Esophagus muscularis mucosa (tissue), 4 donors: ENCODE measurements around the gene GATM.

Experiments
- EP300 ChIP-seq: sonication (generic); formaldehyde crosslinking; IDR thresholded peaks from one replicate; pipeline ENCODE4 v1.6.1; 2017; ENCODE audit warnings: antibody characterized with exemption
- POLR2A ChIP-seq: fragments of 450-650 bp; IDR thresholded peaks from one replicate; pipeline ENCODE4 v1.6.1; 2017; ENCODE audit warnings: antibody characterized with exemption, moderate library complexity, mild to moderate bottlenecking, low read depth
- POLR2AphosphoS5 ChIP-seq, 2 donors: sonication (generic); formaldehyde crosslinking; IDR thresholded peaks; one replicate each; pipeline ENCODE4 v1.6.1; 2017; ENCODE audit warnings: antibody characterized with exemption in 2 of 2
- TF ChIP-seq, protein P1 (sequence below), 3 experiments: fragments of 200-600 bp in 2 of 3; fragments of 450-650 bp in 1 of 3; sonication (generic) in 2 of 3; IDR thresholded peaks; one replicate each; pipeline ENCODE4 v1.5.1; 2017 to 2019; ENCODE audit warnings: antibody characterized with exemption in 3 of 3, mild to moderate bottlenecking in 2 of 3, moderate library complexity in 1 of 3

DNA sequence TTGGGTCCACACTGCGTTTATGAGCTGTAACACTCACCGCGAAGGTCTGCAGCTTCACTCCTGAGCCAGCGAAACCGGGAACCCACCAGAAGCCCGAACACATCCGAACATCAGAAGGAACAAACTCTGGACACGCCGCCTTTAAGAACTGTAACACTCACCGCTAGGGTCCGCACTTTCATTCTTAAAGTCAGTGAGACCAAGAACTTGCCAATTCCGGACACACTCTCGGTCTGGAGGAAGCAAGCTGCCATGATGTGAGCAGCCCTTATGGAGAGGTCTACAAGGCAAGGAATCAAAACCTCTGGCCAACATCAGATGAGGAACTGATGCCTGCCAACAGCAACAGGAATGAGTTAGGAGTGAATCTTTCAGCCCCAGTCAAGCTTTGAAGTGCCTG, 63.4 kb downstream of the GATM start:
- TF ChIP-seq, protein P1, sequence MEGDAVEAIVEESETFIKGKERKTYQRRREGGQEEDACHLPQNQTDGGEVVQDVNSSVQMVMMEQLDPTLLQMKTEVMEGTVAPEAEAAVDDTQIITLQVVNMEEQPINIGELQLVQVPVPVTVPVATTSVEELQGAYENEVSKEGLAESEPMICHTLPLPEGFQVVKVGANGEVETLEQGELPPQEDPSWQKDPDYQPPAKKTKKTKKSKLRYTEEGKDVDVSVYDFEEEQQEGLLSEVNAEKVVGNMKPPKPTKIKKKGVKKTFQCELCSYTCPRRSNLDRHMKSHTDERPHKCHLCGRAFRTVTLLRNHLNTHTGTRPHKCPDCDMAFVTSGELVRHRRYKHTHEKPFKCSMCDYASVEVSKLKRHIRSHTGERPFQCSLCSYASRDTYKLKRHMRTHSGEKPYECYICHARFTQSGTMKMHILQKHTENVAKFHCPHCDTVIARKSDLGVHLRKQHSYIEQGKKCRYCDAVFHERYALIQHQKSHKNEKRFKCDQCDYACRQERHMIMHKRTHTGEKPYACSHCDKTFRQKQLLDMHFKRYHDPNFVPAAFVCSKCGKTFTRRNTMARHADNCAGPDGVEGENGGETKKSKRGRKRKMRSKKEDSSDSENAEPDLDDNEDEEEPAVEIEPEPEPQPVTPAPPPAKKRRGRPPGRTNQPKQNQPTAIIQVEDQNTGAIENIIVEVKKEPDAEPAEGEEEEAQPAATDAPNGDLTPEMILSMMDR (IDR thresholded peaks at IDR 0.05): no peak
- no peak for TF ChIP-seq EP300
- TF ChIP-seq POLR2A: no peak
- no peak for TF ChIP-seq POLR2AphosphoS5 (IDR thresholded peaks at IDR 0.05)
